HK-2 (cell line): ENCODE data around the gene ARHGAP4.
A peak's percentile ranks its signal among the peaks of the same experiment; 100 is the strongest.

Experiments
- DNase-seq: peaks from one replicate; pipeline ENCODE4 v3.0.0-alpha.2; 2018; ENCODE audit not compliant: unreplicated experiment

The ARHGAP4 gene

DNA sequence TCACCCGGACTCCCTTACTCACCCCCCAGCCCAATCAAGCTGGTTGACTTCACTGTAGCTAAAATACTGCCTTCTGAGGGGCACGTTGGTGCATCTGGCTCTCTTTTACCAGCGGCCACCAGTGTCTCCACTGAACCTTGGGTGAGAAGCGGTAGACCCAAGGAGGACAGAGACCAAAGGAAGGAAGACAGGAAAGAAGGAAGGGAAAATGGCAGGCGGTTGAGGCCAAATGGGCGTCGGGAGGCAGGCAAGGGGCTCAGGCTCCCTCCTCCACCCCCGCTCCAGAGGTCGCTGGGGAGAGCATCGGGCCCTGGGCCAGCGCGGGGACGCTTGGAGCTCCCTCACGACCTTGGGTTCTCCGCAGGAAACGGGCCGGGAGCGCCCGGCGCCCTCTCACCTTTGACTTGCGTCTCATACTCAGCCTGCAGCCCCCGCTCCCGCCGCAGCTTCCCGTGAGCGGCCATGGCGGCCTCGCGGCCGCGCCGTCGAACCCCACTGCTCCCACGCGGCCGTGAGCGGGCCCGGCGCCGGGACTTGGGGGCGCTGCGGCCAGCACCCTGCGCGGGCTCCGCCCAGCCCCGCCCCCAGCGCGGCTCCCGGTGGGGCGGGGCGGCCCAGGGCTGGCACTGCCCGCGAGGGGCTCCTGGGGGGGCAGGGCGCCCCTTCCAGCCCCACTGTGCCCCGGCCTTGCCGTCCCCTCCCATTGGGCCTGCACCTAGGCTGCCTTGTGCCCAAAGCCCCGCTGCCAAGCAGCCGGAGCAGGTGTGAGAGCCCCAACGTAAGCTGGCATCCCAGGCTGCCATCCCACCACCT, at the start of gene ARHGAP4:
TSS of gene ARHGAP4 (minus strand) at position 526 of the 813 bp plus-strand sequence. CDS start at position 464, 62 bp downstream.
- peak; percentile 51 for DNase-seq

DNA sequence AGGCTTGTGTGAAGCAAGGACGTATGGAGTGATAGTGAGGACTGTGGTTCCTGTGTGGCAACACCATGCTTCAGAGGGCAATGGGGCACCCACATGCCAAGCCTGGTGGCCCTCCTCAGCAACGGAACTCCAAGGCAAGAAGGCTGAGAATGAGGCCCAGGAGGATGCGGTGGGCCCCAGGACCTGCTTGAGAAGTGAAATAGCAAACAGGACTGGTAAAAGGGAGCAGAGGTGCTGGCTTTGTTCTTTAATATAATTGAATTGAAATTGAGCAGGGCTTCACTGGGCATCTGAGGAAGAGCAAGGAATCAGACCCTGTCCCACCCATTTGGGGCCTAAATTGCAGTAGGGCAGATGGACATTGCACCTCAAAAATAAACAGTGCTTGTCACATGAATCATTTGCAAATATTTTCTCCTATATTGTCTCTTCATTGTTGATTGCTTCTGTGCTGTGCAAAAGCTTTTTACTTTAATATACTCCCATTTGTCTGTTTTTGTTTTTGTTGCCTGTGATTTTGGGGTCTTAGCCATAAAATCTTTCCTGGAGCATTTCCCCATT, 48.7 kb upstream of the ARHGAP4 start:
- no peak for DNase-seq

DNA sequence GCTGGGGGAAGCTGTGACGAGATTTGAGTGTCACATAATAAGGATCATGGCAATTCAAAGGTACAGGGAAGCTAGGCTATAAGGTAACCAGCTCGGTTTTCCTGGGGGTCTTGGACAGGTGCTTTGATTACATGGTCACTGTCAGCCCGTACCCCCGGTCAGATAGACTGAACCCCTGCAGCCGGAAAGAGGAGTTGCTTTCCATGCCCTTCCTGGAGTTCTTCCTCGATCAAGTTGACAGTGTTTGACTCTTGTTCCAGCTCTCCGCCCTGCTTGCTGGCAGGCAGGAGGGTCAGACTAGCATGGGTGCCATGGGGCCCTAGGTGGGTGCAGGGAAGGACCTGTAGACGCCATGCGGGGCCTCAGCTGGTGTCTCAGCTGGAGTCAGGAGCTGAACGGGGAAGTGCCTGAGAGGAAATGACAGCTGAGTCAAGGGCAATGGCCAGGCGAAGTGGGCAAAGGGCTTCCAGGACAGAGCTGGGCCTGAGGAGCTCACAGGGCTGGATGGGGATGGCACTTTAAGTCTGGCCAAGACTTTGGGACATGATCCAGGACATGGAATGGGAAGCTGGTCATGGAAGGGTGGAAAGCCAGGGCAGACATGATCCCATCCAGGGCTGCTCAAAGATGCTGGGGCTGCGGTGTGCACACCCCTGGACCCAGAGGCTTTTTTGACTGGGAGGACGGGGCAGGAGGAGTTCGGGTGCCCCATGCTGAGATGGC, 48.1 kb upstream of the ARHGAP4 start:
- no peak for DNase-seq

DNA sequence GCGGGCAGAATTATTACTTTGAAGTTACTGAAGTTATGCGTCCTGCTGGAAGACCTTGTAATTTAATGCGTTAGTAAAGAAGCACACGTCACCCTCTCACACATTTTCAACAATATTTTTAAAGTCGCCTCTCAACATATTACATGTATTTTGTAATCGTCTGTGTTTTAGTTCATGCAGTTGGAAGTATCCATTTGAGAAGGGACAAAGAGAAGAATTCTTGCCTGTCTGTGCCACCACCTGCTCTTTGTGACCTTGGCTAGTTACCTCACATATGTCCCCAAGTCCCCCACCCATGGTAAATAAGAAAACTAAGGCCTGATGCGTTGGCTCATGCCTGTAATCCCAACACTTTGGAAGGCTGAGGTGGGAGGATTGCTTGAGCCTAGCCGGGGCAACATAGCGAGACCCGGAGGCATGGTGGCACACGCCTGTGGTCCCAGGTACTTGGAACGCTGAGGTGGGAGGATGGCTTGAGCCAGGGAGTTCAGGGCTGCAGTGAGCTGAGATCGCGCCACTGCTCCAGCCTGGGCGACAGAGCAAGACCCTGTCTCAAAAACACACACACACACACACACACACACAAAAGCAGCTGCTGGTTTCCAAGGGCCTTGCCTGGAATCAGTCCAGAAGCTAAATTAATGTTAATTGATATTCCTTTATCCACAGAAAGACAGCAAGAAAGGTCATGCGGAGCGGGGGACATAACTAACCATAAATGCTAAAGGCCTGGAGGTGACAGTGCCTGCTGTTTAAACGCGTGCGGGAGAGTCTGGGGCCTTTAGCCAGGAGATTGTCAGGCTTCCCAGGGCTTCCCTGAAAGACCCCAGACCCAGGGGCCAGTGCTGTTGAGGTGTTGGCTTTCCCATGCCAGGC, 47.3 kb upstream of the ARHGAP4 start:
- no peak for DNase-seq

DNA sequence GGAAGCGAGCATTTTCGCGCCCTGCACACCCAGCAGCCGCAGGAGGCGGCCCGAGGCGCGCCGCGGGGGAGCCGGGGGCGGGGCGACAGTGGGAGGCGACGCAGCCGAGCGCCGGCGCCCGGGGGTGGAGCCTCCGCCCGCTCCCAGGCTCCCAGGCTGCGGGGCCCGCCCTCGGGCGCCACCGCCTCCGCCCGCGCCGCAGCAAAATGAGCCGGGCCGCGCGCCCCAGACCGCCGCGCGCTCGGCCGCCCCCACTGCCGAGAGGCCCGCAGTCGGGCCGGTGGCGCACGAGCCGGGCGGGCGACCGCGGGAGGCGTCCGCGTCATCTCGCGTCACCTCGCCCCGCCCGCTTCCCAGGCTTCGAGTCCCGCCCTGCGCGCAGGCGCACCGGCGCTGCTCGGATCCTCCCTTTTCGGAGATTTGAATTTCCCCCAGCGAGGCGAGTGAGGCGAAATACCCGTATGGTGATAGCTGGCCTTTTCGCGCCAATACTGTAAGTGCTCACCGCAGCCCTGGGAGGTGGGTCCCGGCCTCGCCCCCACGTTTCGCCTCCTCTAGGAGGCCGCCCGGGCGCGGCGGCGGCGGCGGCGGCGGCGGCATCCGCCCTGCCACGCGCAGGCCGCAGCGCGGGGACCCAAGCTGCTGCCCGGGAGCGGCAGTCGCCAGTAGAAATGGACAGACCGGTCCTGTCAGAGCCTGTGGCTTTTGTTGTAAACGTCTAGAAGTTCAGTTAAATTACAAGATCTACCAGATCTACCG, 46.5 kb upstream of the ARHGAP4 start, which contains the start of gene TMEM187:
TSS of gene TMEM187 (plus strand) at position 387 of the 759 bp plus-strand sequence. CDS start 9,309 bp downstream, outside the sequence.
- peak; percentile 88 for DNase-seq

DNA sequence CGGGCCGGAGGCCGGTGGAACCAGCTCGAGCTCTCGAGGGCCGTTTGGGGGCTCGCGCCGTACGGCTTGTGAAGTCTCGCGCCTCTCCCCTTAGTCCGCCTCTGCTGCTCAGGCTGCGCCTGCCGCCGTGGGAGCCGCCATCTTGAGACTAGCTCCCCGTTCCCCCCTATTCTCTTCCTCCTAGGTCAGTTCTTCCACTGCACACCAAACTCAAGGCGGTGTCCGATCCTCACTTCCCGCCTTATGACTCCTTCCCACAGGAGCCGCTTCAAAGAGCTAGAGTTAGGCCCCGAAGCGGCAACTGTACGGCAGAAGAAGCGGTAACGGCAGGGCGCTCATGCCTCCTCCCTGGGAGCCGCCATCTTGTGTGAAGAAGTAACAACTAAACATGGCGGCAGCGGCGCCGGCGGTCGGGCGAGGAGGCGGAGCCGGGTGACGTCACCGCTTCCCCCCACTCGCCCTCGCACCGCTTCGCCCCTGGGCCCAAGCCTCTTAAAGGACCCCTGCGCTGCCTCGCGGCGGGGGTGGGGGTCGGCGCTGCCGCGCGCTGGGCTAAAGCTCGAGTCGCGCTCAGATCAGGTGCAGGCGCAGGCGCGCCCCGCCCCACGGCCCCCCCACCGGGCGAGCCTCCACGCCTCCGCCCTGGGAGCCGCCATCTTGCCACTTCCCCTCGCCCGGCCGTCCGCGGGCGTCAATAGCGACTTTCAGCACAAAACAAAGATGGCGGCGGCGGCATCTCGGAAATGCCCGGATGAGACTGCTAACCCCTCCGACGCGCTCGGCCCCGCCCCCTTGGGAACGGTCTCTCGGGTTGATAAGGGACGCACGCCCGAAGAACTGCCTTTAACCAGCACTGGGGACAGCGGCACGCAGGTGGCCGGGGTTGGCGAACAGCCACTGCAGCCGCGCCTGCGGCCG, 45.6 kb upstream of the ARHGAP4 start, which contains the start of gene HCFC1:
TSS of gene HCFC1 (minus strand) at position 369 of the 918 bp plus-strand sequence. CDS start 978 bp downstream, outside the sequence.
- DNase-seq: peak; percentile 89

DNA sequence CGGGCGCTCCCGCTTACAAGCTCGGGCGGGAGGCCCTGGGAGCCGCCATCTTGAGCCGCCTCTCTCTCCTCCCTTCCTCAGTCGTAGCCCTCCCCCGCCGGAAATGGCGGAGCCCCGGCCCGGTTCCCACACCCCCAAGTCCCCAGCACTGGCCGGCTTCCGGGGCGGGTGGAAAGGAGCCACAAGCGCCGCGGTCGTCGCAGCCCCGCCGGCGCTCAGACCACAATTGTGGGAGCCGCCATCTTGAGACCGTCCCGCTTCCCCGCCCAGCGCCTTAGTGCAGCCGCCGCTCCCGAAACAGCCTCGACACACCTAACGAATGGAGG, 45.0 kb upstream of the ARHGAP4 start:
- peak; percentile 84 for DNase-seq

DNA sequence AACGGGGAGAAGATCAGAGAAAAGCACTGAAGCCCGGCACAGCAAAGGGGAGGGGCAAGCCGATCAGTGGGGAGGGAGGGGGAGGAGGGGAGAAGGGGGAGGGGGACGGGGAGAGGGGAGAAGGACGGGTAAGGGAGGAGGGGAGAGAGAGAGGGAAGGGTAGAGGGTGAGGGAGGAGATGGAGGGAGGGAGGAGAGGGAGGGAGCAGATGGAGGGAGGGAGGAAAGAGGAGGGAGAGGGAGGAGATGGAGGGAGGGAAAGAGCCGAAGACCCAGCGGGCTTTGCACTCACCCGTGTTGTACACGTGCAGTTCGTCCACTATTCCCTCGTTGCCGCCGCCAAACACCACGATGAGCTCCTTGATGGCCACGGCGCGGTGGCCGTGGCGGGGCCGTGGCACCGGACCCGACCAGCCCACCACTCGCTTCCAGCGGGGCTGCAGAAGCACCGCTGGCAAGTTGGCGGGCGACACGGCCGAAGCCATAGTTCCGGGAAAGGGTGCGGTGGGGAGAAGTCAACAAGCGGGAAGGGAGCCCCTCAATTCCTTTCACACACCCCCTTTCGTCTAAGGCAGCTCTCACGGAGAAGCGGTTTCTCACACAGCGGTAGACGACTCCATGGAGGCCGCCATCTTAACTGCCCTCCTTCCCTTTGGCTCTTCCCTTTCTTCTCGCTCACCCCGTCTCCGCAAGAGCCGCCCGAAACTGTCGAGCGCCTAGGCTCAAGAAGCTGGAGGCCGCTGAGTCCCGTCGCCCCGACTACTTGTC, 44.5 kb upstream of the ARHGAP4 start:
- DNase-seq: no peak

DNA sequence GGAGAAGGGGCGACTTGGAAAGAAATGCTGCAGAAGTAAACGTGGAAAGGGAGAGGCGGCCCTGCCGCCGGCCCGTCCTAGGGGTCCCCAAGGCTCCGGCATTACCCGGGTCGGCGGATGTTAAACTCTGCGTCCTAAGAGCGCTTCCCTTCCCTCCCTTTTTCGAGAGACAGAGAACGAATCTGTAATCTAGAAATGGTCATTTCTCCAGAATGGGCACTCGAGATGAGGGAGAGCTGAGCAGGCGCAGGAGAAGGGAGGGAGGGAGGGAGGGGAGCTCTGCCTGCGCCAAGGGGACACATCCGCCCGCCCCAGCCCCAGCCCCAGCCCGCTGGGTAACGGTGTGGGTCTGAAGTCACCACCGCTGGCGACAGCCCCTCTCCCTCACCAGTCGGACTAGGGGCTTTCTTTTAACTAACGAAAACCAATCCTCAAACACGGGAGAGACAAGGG, 43.9 kb upstream of the ARHGAP4 start:
- DNase-seq: no peak

DNA sequence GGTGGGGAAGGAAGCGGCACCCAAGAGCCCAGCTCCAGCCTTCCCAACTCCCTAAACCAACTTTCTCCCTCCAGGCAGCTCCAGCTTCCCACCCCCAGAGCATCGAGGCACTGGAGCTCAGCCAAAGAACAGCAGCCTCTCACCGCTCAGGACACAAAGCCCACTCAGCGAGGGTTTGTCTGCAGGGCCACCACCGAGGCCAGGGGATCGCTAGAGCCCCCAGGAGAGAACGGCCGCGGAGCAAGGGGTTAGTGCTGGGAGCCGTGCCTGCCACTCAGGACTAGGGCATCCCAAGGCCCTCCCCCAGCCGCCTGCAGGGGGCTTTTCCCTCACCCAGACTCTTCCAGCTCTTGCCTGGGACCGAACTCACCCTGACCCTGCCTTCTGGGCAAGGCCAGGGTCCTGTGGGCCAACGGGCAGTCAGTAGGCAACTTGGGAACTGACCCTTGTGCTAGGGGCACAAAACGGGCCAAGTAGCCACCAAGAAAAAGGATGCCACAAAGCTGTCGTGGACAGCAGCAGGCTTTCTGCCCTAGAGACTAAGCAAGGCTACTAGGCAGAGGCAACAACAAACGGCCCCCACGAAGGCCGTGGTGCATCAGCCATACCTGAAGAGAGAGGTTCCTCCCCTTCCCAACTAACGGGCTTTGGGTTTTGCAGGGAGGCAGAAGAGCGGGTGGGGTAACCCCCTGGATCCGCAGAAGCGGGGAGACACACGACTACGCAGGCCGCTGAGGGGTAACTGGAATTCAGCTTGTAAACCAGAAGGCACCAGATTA, 43.2 kb upstream of the ARHGAP4 start:
- no peak for DNase-seq

DNA sequence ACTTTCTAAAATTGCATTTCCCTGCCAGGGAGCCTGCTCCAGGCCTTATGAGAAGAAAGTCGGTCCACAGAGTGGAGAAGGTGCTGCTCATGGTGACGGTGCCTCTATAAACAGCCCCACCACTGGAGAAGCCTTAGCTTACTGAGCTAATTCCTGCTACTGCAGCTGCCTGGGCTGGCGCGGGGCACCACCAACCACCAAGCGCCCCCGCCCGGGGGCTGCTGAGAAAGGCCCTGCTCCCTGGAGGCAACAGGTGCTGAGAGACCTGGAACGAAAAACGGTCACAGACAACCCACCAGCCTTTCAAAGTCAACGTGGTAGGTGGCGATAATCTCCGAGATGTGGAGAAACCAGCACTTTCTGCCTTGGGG, 42.7 kb upstream of the ARHGAP4 start:
- DNase-seq: no peak

DNA sequence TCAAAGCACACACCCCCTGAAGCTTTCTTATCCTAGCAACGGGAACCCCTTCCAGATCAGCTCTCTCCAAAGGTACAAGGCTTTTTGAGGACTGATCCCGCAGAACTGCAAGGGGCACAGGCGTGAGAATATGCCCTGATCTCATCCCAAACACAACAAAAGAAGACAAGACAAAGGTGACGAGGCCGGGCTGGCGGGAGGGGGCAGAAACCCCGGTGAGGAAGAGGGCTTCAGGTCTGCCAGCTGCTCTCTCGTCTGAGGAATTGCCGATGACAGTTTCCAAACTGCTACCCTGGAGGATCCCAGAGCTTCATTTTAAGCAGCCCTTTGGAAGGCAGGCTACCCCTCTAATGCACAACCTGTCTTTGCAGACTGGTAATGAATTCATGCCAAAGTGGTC, 42.2 kb upstream of the ARHGAP4 start:
- no peak for DNase-seq

DNA sequence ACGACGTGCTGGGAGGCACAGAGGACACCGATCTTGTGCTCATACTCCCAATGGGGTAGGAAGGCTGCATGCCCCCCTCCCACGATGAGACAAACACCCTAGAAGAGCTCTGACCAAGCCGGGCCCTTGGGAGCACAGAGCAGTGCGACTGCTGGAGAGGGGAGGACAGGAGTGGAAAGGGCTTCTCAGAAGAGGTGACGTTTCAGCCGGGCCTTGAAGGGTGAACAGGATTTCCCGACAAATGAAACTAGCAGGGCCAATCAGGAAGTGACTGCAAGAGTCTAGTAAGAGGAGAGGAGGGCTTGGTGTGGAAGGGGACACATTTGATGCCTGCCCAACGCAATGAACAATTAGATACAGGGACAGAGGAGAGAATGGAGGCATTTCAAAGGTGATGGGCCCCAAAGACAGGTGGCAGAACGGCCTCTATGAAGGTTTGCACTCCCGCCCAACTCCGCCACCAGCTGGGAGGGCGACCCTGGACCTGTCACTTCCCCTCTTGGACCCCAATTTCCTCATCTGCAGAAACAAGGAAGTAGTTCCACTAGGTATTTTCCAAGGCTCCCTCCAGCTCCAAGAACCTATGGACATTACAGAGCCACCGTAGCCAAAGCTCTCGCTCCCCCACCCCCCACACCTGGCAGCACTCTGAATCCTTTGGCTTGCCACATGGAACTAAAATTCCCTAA, 41.6 kb upstream of the ARHGAP4 start:
- no peak for DNase-seq

DNA sequence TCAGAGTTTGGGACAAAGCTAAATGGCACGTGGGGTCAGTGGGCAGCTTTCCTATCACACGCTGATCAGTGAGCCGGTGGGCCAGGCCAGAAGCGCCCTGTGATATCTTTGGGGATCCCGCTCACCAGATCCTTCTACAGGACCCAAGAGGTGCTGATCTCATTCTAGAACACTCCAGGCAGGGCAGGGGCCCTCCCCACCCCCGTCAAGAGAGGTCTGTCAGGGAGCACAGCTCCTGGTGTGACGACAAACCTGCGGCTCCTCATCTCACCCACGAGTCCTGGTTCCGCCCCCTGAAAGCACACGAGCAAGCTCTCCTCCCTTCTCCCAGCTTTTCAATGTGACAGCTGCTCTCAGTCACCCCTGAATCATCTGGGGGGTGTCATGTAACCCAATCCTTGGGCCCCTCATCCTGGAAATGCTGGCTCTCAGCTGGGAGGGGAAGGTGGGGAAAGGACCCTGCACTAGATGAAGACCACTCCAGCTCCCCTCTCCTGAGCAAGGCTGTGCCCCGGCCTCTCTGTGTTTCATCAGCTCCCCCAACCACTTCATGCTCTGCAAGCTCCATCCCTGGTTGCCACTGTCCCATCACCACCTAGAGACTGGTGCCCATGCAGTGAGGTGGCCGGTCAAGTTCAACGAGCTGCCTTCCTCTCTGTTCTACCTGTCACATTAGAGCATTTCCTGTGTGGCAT, 40.9 kb upstream of the ARHGAP4 start:
- DNase-seq: no peak

DNA sequence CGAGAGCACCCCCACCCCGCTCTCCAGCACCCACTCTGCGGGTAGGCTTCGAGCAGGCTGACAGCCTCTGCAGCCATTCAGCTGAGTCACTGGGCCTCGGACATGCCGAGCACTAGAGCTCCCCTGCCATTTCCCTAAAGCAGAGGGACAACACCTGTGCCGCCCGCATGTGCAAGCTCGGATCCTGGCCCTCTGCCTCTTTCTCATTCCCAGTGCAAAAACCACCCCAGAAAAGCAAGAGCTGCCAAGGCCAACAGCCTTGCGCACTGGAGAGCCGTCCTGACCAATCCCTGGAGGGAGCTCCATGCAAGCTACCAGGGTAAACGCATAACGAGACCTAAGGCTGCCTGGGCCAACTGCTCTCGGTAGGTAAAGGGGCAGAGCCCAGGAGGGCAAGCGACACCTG, 40.2 kb upstream of the ARHGAP4 start:
- DNase-seq: no peak

DNA sequence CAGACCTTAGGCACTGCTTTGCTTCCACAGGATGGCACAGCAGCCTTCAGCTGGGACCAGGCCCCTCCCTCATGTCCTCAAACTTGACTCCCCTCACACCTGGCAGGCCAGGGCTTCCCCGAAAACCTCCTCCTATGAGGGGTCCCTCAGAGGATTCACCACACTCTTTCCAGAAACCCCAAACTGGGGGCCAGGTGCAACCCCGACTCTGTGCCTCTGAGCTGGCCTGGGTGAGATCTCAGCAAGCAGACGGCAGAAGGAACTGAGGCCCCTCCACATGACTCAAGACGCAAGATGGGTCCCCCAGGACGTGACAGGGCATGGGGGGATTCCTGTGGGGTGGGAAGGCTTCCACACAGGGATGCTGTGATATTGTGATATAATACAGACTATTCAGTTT, 39.3 kb upstream of the ARHGAP4 start:
- no peak for DNase-seq

DNA sequence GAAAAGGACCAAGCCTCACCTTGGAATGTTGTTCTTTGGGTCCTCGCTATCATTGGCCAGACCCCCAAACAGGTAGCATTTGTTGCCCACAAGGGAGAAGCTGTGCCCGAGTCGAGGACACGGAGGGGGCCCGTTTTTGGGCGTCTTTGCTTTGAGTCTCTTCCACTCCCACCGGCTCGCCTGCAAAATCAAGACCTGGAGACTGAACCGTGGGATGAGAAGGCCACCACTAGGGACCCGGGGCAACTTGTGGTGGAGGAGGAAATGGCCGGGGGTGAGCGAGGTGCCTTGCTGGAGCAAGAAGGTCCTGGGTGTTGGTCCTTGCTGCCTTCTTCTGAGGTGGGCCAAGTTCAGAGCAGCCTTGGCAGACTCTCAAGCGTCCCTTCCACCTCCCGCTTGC, 38.0 kb upstream of the ARHGAP4 start:
- DNase-seq: no peak
